H9 (cell line): ENCODE measurements around the gene LTB4R. TPM values are rescaled to one million over a fixed set of nuclear protein-coding genes. Genes with fewer than 3 reads are reported as not detected.

Experiments
- DNase-seq: peaks from one replicate; pipeline ENCODE4 v3.0.0-alpha.2; 2017
- H2AFZ ChIP-seq: one replicate; pipeline ENCODE4 v1.6.1; 2013; ENCODE audit warnings: mild to moderate bottlenecking, low read length, control low read depth, moderate library complexity
- H2AK5ac ChIP-seq: 2 replicates; pipeline ENCODE4 v1.6.1; 2013; ENCODE audit warnings: low read length, control low read depth, mixed read lengths; ENCODE audit not compliant: insufficient read length
- H2BK120ac ChIP-seq: one replicate; pipeline ENCODE4 v1.6.1; 2013; ENCODE audit warnings: low read depth, mild to moderate bottlenecking, low read length, control low read depth, inconsistent platforms; ENCODE audit not compliant: poor library complexity, severe bottlenecking
- H2BK12ac ChIP-seq: 2 replicates; pipeline ENCODE4 v1.6.1; 2013; ENCODE audit warnings: low read length, control low read depth, mixed read lengths, low read depth; ENCODE audit not compliant: insufficient read length
- H2BK15ac ChIP-seq: 2 replicates; pipeline ENCODE4 v1.6.1; 2013; ENCODE audit warnings: low read depth, low read length, control low read depth
- H2BK20ac ChIP-seq: one replicate; pipeline ENCODE4 v1.6.1; 2013; ENCODE audit warnings: low read depth, mild to moderate bottlenecking, low read length, control low read depth, inconsistent platforms; ENCODE audit not compliant: poor library complexity, severe bottlenecking
- H2BK5ac ChIP-seq: 2 replicates; pipeline ENCODE4 v1.6.1; 2013; ENCODE audit warnings: low read length, control low read depth, mixed read lengths; ENCODE audit not compliant: insufficient read length
- H3K14ac ChIP-seq: 2 replicates; pipeline ENCODE4 v1.6.1; 2013; ENCODE audit warnings: low read length, control low read depth; ENCODE audit not compliant: insufficient read depth
- H3K18ac ChIP-seq: 2 replicates; pipeline ENCODE4 v1.6.1; 2013; ENCODE audit warnings: low read depth, mild to moderate bottlenecking, mixed read lengths, low read length, control low read depth; ENCODE audit not compliant: insufficient read length
- H3K23ac ChIP-seq: 2 replicates; pipeline ENCODE4 v1.6.1; 2013; ENCODE audit warnings: low read length, control low read depth, mixed read lengths, low read depth; ENCODE audit not compliant: insufficient read length
- H3K23me2 ChIP-seq: 2 replicates; pipeline ENCODE4 v1.6.1; 2013; ENCODE audit warnings: low read depth, mild to moderate bottlenecking, mixed read lengths, low read length, control low read depth; ENCODE audit not compliant: insufficient read length, poor library complexity, severe bottlenecking
- H3K27ac ChIP-seq: 2 replicates; pipeline ENCODE4 v1.5.1; 2013; ENCODE audit warnings: low read length, control low read depth, mixed read lengths, low read depth; ENCODE audit not compliant: insufficient read length
- H3K27me3 ChIP-seq: 2 replicates; pipeline ENCODE4 v1.6.1; 2013; ENCODE audit warnings: low read length, control low read depth, inconsistent platforms; ENCODE audit not compliant: insufficient read depth
- H3K4ac ChIP-seq: 2 replicates; pipeline ENCODE4 v1.6.1; 2013; ENCODE audit warnings: low read depth, mild to moderate bottlenecking, control low read depth, inconsistent platforms, low read length, moderate library complexity
- H3K4me1 ChIP-seq: 2 replicates; pipeline ENCODE4 v1.6.1; 2013; ENCODE audit warnings: low read length, control low read depth, inconsistent platforms; ENCODE audit not compliant: insufficient read depth
- H3K4me2 ChIP-seq: 2 replicates; pipeline ENCODE4 v1.6.1; 2013; ENCODE audit warnings: low read length, control low read depth, mixed read lengths; ENCODE audit not compliant: insufficient read length, insufficient read depth
- H3K56ac ChIP-seq: 2 replicates; pipeline ENCODE4 v1.6.1; 2013; ENCODE audit warnings: low read depth, mild to moderate bottlenecking, mixed read lengths, low read length, control low read depth; ENCODE audit not compliant: insufficient read length
- H3K79me1 ChIP-seq: 2 replicates; pipeline ENCODE4 v1.6.1; 2013; ENCODE audit warnings: low read depth, mild to moderate bottlenecking, moderate library complexity, low read length, control low read depth, inconsistent platforms; ENCODE audit not compliant: insufficient read depth, poor library complexity, severe bottlenecking
- H3K79me2 ChIP-seq: 2 replicates; pipeline ENCODE4 v1.6.1; 2013; ENCODE audit warnings: low read length, control low read depth, inconsistent platforms; ENCODE audit not compliant: insufficient read depth
- H3K9ac ChIP-seq: 2 replicates; pipeline ENCODE4 v1.6.1; 2013; ENCODE audit warnings: low read length, control low read depth, mixed read lengths; ENCODE audit not compliant: insufficient read length; ENCODE audit errors: extremely low read depth
- H3K9me3 ChIP-seq: one replicate; pipeline ENCODE4 v1.6.1; 2013; ENCODE audit warnings: low read depth, low read length, inconsistent platforms; ENCODE audit not compliant: control insufficient read depth
- H3T11ph ChIP-seq: one replicate; pipeline ENCODE4 v1.6.1; 2013; ENCODE audit warnings: mild to moderate bottlenecking, low read length, control low read depth, inconsistent platforms
- H4K20me1 ChIP-seq: one replicate; pipeline ENCODE4 v1.6.1; 2013; ENCODE audit not compliant: control insufficient read depth, insufficient read length, insufficient read depth
- H4K5ac ChIP-seq: 2 replicates; pipeline ENCODE4 v1.6.1; 2013; ENCODE audit warnings: low read depth, mild to moderate bottlenecking, mixed read lengths, low read length, control low read depth; ENCODE audit not compliant: insufficient read length
- H4K8ac ChIP-seq: replicated peaks from 2 replicates; pipeline ENCODE4 v1.6.1; 2013; ENCODE audit warnings: low read length, control low read depth, mixed read lengths, low read depth; ENCODE audit not compliant: insufficient read length
- H4K91ac ChIP-seq: 2 replicates; pipeline ENCODE4 v1.6.1; 2013; ENCODE audit warnings: low read depth, mild to moderate bottlenecking, moderate library complexity, mixed read lengths, low read length, control low read depth; ENCODE audit not compliant: insufficient read length
- H3K27ac Mint-ChIP-seq, 3 experiments: 2 replicates in 2 of 3; 3 replicates in 1 of 3; pipeline ENCODE4 v1.8.0; 2020 to 2021; ENCODE audit warnings: mixed read lengths in 3 of 3, mild to moderate bottlenecking in 1 of 3, moderate library complexity in 1 of 3
- H3K27me3 Mint-ChIP-seq: 2 replicates; pipeline ENCODE4 v1.8.0; 2021; ENCODE audit warnings: low read depth, mild to moderate bottlenecking, moderate library complexity, mixed read lengths
- H3K36me3 Mint-ChIP-seq, 3 experiments: 2 replicates in 2 of 3; 3 replicates in 1 of 3; pipeline ENCODE4 v1.8.0; 2020 to 2021; ENCODE audit warnings: low read depth in 3 of 3, mixed read lengths in 3 of 3; ENCODE audit not compliant: insufficient read depth in 1 of 3
- H3K4me1 Mint-ChIP-seq, 2 experiments: 2 replicates each; pipeline ENCODE4 v1.8.0; 2020; ENCODE audit warnings: mixed read lengths in 2 of 2
- H3K4me3 Mint-ChIP-seq, 2 experiments: 2 replicates in 1 of 2; 3 replicates in 1 of 2; pipeline ENCODE4 v1.8.0; 2020 to 2021; ENCODE audit warnings: mild to moderate bottlenecking in 2 of 2, mixed read lengths in 2 of 2, moderate library complexity in 1 of 2
- H3K9me3 Mint-ChIP-seq, 2 experiments: 2 replicates in 1 of 2; 3 replicates in 1 of 2; pipeline ENCODE4 v1.8.0; 2020; ENCODE audit warnings: mild to moderate bottlenecking in 2 of 2, mixed read lengths in 2 of 2, moderate library complexity in 1 of 2
- CTCF ChIP-seq: fragments of 200-600 bp; sonication (generic); conservative IDR thresholded peaks from 3 replicates; pipeline ENCODE4 v1.8.0; 2021; ENCODE audit warnings: antibody characterized with exemption, mild to moderate bottlenecking
- WGBS: extraction: QIAGEN DNeasy Blood & Tissue Kit; methylation state at CpG from one replicate; pipeline ENCODE4 v1.1.7; 2013; ENCODE audit warnings: missing lambda C conversion rate, low lambda C conversion rate, mixed read lengths; ENCODE audit not compliant: insufficient read length; ENCODE audit errors: extremely low coverage; 5-methylcytosine and 5-hydroxymethylcytosine counted together
- total RNA-seq: library from RNA; stranded (reverse); gene quantifications from 2 replicates; pipeline ENCODE4 v1.2.1, GENCODE V29; 2021

LTB4R gene
- total RNA-seq, 1 experiment from 2014 or later = 8.9 TPM

GRCh38 chr14:24360281-24360680 lies 49.0 kb downstream of the LTB4R start:
- Histone ChIP-seq H3K27ac (no peak overlapping the region), H2BK20ac (no peak overlapping the region), H3K14ac (no peak overlapping the region), H2BK15ac (no peak overlapping the region), H4K8ac (no peak overlapping the region), H4K5ac (no peak overlapping the region), H3K9me3 (no peaks in the 10 kb centered on the region), H3K23me2 (no peaks in the 10 kb centered on the region), H3K56ac (no peak overlapping the region), H3K18ac (no peak overlapping the region), H3K4me2 (no peak overlapping the region), H2BK5ac (no peak overlapping the region), H2AK5ac (no peak overlapping the region), H3K79me1 (no peaks in the 10 kb centered on the region), H3K4ac (no peak overlapping the region), H4K20me1 (no peaks in the 10 kb centered on the region), H3K9ac (no peak overlapping the region), H2BK12ac (no peak overlapping the region), H2BK120ac (no peak overlapping the region), H3K4me1 (no peaks in the 10 kb centered on the region), H3K23ac (no peak overlapping the region), H3K79me2 (no peaks in the 10 kb centered on the region), H3K27me3 (no peaks in the 10 kb centered on the region; the same call in 1 of the 2 replicates), H4K91ac (no peak overlapping the region), H3T11ph (no peak overlapping the region), H2AFZ (no peak overlapping the region)
- TF ChIP-seq CTCF = no peak
- Mint-ChIP-seq H3K4me1 (peaks cover 1 to 3% of the 10 kb centered on the region in 2 experiments; a peak in 3 of 4 replicates), H3K27ac (no peak overlapping the region), H3K36me3 (no peaks in the 10 kb centered on the region), H3K4me3 (no peak overlapping the region), H3K27me3 (peaks cover 64% of the 10 kb centered on the region), H3K9me3 (no peaks in the 10 kb centered on the region)
- WGBS = no CpG with 5 or more reads among the region's 3 CpGs
- DNase-seq = no peak
